Measurements from ENCODE around the gene C3orf33. TPM values are rescaled to one million over a fixed set of nuclear protein-coding genes. Genes with fewer than 3 reads are reported as not detected.
"Not testable (repeated sequence)": the region's sequence is repeated elsewhere in the genome, so short reads cannot be mapped to it uniquely, and the experiment has no call there.

Gene C3orf33
- total RNA-seq, 2 donors from 2014 or later: 4.9 to 7.6 TPM

DNA sequence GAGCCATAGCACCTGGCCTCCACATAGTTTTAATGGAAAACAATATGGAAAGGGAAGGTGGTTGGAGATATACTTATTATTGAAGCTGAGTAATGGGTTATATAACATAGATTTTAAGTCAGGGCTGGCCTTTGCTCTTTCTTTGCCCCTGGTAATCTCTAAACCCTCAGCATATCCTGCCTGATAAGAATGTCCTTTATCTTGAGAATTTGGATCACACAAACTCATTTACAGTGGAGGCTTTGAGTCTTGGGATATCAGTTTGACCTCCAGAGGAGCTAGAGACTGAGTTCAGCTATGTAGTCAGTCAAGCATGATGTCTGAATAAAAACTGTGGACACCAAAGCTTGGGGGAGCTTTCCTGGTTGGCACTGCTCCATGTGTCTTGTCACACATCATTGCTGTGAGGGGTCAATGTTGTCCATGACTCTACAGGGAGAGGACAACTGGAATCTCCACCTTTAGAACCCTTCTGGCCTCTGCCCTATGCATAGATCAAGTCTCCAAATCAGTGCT is 9.0 kb upstream of the C3orf33 start:
- DNase-seq (ENCODE audit: low spot score): no peak
- no peaks in the 10 kb centered on the region for H3K4me1 ChIP-seq (replicated peaks)
- no peak overlapping the region for H3K4me3 ChIP-seq
- no peak for TF ChIP-seq POLR2AphosphoS5 (IDR thresholded peaks at IDR 0.05)
- no peak for TF ChIP-seq POLR2A (IDR thresholded peaks at IDR 0.05)
- TF ChIP-seq, protein P1, sequence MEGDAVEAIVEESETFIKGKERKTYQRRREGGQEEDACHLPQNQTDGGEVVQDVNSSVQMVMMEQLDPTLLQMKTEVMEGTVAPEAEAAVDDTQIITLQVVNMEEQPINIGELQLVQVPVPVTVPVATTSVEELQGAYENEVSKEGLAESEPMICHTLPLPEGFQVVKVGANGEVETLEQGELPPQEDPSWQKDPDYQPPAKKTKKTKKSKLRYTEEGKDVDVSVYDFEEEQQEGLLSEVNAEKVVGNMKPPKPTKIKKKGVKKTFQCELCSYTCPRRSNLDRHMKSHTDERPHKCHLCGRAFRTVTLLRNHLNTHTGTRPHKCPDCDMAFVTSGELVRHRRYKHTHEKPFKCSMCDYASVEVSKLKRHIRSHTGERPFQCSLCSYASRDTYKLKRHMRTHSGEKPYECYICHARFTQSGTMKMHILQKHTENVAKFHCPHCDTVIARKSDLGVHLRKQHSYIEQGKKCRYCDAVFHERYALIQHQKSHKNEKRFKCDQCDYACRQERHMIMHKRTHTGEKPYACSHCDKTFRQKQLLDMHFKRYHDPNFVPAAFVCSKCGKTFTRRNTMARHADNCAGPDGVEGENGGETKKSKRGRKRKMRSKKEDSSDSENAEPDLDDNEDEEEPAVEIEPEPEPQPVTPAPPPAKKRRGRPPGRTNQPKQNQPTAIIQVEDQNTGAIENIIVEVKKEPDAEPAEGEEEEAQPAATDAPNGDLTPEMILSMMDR (IDR thresholded peaks at IDR 0.05): no peak
- no peaks in the 10 kb centered on the region for H3K27me3 ChIP-seq (replicated peaks; ENCODE audit: insufficient read depth)
- no peaks in the 10 kb centered on the region for H3K36me3 ChIP-seq
- H3K9me3 ChIP-seq: no peaks in the 10 kb centered on the region
- H3K27ac ChIP-seq: no peak overlapping the region
- intact Hi-C loops (cut with DNase I): no loop called here

DNA sequence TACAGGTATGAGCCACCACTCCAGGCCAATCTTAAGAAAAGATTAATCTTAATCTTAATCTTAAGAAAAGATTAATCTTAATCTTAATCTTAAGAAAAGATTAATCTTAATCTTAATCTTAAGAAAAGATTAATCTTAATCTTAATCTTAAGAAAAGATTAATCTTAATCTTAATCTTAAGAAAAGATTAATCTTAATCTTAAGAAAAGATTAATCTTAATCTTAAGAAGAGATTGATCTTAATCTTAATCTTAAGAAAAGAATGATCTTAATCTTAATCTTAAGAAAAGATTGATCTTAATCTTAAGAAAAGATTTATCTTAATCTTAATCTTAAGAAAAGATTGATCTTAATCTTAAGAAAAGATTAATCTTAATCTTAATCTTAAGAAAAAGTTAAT is 7.1 kb upstream of the C3orf33 start:
- DNase-seq (ENCODE audit: low spot score); H3K36me3 ChIP-seq; H3K4me1 ChIP-seq (replicated peaks); H3K27me3 ChIP-seq (replicated peaks; ENCODE audit: insufficient read depth); intact Hi-C loops (cut with DNase I); H3K4me3 ChIP-seq; H3K9me3 ChIP-seq; H3K27ac ChIP-seq: not testable (repeated sequence)

DNA sequence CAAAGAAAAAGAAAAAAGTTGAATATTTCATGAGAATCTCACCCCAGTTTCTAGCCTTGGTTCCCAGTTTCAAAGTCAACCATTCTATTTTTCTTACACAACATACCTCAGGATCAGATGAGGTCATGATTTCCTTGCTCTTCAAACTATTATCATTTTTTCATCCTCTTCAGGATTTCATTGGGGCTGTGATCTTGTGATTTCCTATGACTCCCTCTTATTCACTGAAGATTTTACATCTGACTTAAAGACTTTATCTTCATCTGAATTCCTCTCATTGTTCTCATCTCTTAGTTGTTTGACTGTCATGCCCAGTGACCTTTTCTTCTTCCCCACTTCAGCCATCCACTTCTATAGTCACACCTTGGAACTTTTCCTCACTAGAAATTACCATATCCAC is 3.1 kb upstream of the C3orf33 start:
- no peak overlapping the region for H3K27ac ChIP-seq
- H3K9me3 ChIP-seq: no peaks in the 10 kb centered on the region
- intact Hi-C loops (cut with DNase I): loop anchor here (5.0 kb wide), 2 partner anchors 43 to 63 kb away; partner anchors contain the start of genes GMPS and SLC33A1
- TF ChIP-seq POLR2A (IDR thresholded peaks at IDR 0.05): no peak
- TF ChIP-seq, protein P1 (IDR thresholded peaks at IDR 0.05): no peak
- no peak for TF ChIP-seq POLR2AphosphoS5 (IDR thresholded peaks at IDR 0.05)
- H3K36me3 ChIP-seq: no peaks in the 10 kb centered on the region
- no peak for DNase-seq (ENCODE audit: low spot score)
- H3K27me3 ChIP-seq (replicated peaks; ENCODE audit: insufficient read depth): no peaks in the 10 kb centered on the region
- H3K4me3 ChIP-seq: no peak overlapping the region
- H3K4me1 ChIP-seq (replicated peaks): no peaks in the 10 kb centered on the region

DNA sequence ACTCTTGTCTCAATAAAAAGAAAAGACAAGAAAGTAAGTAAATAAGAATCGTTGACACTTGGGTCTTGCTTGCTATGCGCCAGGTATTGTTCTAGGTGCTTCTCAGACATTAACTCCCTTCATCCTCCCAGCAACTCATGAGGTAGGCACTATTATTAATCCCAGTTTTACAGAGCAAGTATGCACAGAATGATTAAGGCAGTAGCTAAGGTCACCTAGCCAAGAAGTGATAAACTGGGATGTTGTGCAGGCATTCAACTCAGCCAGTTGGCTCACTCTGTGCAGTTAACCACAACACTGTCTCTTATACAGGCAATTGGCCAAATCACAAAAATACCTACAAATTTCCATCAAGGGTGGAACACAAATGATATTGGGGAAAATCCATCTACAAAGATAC is 1.7 kb upstream of the C3orf33 start:
- intact Hi-C loops (cut with DNase I): loop anchor here (5.0 kb wide), 2 partner anchors 44 to 64 kb away; partner anchors contain the start of genes GMPS and SLC33A1
- TF ChIP-seq, protein P1 (IDR thresholded peaks at IDR 0.05): no peak
- Histone ChIP-seq H3K4me3 (no peak overlapping the region), H3K4me1 (replicated peaks) (no peaks in the 10 kb centered on the region), H3K27ac (no peak overlapping the region), H3K36me3 (no peaks in the 10 kb centered on the region), H3K27me3 (replicated peaks; ENCODE audit: insufficient read depth) (no peaks in the 10 kb centered on the region), H3K9me3 (no peaks in the 10 kb centered on the region)
- no peak for DNase-seq (ENCODE audit: low spot score)
- 67% methylated on average over 2 of the region's 2 CpGs for WGBS

DNA sequence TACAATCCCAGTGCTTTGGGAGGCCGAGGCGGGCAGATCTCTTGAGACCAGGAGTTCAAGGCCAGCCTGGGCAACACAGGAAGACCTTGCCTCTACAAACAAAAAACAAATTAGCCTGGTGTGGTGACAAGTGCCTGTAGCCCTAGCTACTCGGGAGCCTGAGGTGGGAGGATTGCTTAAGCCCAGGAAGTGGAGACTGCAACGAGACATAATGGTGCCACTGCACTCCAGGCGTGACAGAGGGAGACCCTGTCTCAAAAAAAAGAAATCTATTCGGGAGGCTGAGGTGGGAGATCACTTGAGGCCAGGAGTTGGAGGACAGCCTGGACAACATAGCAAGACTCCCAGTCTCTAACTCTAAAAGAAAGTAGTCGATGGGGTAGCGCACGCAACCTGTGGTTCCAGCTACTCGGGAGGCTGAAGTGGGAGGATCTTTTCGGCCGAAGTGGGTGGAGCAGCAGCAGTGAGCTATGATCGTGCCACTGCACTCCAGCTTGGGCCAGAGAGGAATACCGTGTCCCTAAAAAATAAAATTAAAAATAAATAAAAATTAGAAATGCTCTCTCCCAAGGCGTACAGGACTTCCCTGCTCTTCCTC is 775 bp downstream of the C3orf33 start:
- Histone ChIP-seq H3K27me3 (replicated peaks; ENCODE audit: insufficient read depth) (no peaks in the 10 kb centered on the region), H3K4me3 (peak overlapping the region; percentile 62 to 74), H3K27ac (peak overlapping the region; percentile 83), H3K4me1 (replicated peaks) (no peaks in the 10 kb centered on the region), H3K9me3 (no peaks in the 10 kb centered on the region), H3K36me3 (no peaks in the 10 kb centered on the region)
- intact Hi-C loops (cut with DNase I): loop anchor here (5.0 kb wide), 2 partner anchors 47 to 67 kb away; partner anchors contain the start of genes GMPS and SLC33A1
- DNase-seq (ENCODE audit: low spot score): no peak
- 43% methylated on average over 15 of the region's 15 CpGs for WGBS
- TF ChIP-seq POLR2A (IDR thresholded peaks at IDR 0.05) (no peak), POLR2AphosphoS5 (IDR thresholded peaks at IDR 0.05) (no peak)
- TF ChIP-seq, protein P1 (IDR thresholded peaks at IDR 0.05): no peak
